ENCODE results near the gene EVA1B. TPM values are rescaled to one million over a fixed set of nuclear protein-coding genes. Genes with fewer than 3 reads are reported as not detected.
A peak's percentile ranks its signal among the peaks of the same experiment; 100 is the strongest.

Gene EVA1B
- total RNA-seq, 1 donor from 2014 or later = 9.0 TPM

DNA sequence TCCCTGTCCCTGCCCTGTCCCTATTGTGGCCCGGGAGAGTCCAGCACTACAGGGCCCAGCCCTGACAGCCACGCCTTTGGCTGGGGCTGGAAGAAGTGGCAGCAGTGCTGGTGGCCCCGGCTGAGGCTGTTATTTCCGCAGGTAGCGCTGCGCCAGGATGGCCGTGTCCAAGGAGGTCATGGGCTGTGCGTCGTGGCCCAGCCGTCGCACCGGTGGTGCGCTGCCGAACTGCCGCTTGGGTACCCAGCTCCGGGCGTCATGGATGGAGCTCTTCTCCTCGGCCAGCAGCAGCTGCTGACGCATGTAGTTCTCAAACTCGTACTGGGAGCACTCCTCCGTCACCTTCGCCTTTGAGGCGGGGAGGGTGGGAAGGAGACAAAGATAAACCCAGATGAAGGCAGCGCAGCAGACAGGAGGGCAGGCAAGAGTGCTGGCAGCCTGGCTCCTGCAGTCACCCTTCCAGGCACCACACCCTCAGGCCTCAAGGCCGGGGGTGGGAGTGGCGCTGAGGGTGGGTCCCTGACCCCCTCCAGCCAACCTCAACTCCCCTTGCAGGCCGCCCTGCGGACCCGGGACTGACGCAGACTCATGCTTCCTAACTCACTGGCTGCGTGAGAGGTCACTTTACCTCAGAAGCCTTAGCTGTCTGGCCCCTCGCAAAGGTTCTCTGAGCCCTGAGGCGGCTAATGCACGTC lies 18.3 kb upstream of the EVA1B start:
- peaks cover 25% of the 10 kb centered on the region for H3K36me3 Mint-ChIP-seq (ENCODE audit: low read depth)
- DNase-seq = no peak
- no peak overlapping the region for H3K4me3 Mint-ChIP-seq
- H3K4me1 Mint-ChIP-seq = peaks cover 15% of the 10 kb centered on the region
- H3K27ac Mint-ChIP-seq = no peak overlapping the region
- intact Hi-C loops (cut with micrococcal nuclease) = loop anchor here (1.0 to 2.0 kb wide), 2 partner anchors 27 to 80 kb away; no protein-coding TSS in a partner anchor
- no peaks in the 10 kb centered on the region for H3K27me3 Mint-ChIP-seq
- H3K9me3 Mint-ChIP-seq = no peaks in the 10 kb centered on the region

DNA sequence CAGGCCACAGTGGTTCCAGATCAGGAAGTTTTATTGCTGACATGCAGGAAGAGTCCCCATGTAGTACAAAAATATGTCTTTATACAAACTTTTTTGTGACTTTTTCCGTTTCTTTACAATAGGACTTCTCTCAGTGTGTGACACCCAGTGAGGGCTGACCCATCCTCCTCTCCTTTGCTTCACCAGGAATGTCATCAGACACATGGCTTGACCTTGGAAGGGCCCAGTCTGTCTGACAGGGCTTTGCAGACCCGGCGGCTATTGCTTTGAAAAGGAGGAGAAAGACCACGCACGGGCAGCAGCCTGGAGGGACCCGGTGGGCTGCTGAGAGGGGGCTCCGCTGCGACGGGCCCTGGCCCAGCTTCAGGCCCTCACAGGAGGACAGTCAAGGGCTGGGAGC lies 16.2 kb upstream of the EVA1B start:
- DNase-seq = no peak
- Mint-ChIP-seq H3K9me3 (no peaks in the 10 kb centered on the region), H3K27me3 (no peaks in the 10 kb centered on the region), H3K4me1 (peaks cover 15% of the 10 kb centered on the region), H3K27ac (no peak overlapping the region), H3K4me3 (no peak overlapping the region), H3K36me3 (ENCODE audit: low read depth) (peaks cover 19% of the 10 kb centered on the region)
- intact Hi-C loops (cut with micrococcal nuclease) = no loop called here

DNA sequence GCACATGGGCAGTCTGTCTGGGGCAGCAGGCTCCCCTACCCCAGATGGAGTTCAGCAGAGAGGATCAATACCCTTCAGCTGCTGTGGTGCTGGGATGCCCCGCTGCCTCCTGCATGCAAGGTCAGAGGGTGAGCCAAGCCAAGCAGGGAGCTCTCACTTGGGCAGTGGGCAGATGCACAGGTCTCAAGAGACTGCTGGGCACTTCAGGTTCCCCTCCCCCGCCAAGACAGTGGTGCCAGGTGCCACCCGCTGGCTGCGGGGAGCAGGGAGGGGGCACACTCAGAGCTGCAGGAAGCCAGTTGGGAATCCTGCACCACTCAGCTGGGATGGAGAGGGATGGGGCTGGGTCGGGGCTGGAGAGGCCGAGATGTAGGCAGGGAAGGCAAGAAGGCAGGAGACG lies 15.8 kb upstream of the EVA1B start:
- Mint-ChIP-seq H3K4me3 (no peak overlapping the region), H3K27me3 (no peaks in the 10 kb centered on the region), H3K4me1 (peaks cover 15% of the 10 kb centered on the region), H3K27ac (peak overlapping the region; percentile 43), H3K36me3 (ENCODE audit: low read depth) (peaks cover 17% of the 10 kb centered on the region), H3K9me3 (no peaks in the 10 kb centered on the region)
- intact Hi-C loops (cut with micrococcal nuclease) = no loop called here
- DNase-seq = no peak

DNA sequence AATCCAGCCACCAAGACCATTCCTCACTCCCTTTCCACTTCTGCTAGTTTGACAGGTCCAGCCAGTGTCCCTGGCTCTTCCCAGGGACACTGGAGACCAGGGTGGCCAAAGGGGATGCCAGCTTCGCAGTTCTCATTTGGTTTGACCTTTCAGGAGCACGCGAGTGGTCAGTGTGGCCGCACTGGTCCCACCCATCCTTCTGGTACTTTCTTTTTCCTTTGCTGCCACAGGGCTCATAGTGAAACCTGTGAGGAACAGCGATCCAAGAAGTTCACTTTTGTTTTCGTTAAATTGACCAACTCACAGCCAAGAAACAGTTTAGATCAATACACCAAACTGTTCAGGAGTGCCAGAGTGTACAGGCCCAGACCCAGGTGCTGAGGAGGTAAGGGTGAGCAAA lies 14.4 kb upstream of the EVA1B start:
- Mint-ChIP-seq H3K27me3 (no peaks in the 10 kb centered on the region), H3K4me1 (peaks cover 14% of the 10 kb centered on the region), H3K27ac (no peak overlapping the region), H3K4me3 (no peak overlapping the region), H3K9me3 (no peaks in the 10 kb centered on the region), H3K36me3 (ENCODE audit: low read depth) (peaks cover 17% of the 10 kb centered on the region)
- no peak for DNase-seq
- intact Hi-C loops (cut with micrococcal nuclease) = no loop called here

DNA sequence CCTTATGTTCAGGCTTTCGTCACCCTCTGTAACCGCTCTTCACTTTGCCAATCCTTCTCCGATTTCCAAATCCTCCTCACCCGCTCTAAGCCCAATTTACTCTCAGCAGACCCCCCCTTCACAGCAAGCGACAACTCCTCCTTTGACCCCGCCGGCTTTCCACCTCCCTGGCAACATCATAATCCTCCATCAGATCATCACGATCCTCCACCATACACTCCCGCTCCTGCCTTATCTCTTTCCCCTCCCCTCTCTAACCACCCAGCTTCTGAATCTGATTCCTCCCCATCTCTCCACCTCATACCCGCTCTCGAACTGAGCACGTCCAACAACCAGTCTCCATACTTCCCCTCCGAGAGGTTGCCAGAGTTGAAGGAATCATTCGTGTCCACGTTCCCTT lies 7.5 kb upstream of the EVA1B start:
- H3K4me3 Mint-ChIP-seq = no peak overlapping the region
- peaks cover 19% of the 10 kb centered on the region for H3K27me3 Mint-ChIP-seq
- intact Hi-C loops (cut with micrococcal nuclease) = no loop called here
- H3K4me1 Mint-ChIP-seq = peaks cover 10% of the 10 kb centered on the region
- no peaks in the 10 kb centered on the region for H3K36me3 Mint-ChIP-seq (ENCODE audit: low read depth)
- no peak for DNase-seq
- no peaks in the 10 kb centered on the region for H3K9me3 Mint-ChIP-seq
- no peak overlapping the region for H3K27ac Mint-ChIP-seq

DNA sequence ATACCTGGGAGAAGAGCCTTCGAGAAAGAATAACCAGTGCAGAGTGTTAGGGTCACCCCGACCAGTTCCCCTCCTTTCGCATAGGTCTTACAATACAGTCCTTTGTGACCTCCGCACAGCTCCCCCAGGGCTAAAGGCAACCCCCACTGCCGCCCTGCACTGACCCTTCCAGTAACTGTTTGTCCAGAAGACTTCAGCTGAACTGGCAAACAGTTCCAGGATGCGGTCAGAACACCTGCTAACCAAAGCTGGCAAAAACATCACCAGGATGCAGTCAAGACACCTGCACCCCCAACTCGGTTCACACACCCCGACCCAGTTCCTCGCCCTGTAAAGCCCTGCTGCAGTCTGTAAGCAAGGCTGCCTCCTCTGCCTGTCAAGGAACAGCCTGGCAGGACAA lies 6.4 kb upstream of the EVA1B start:
- peaks cover 10% of the 10 kb centered on the region for H3K4me1 Mint-ChIP-seq
- H3K4me3 Mint-ChIP-seq = no peak overlapping the region
- no peak for DNase-seq
- H3K27ac Mint-ChIP-seq = no peak overlapping the region
- H3K9me3 Mint-ChIP-seq = no peaks in the 10 kb centered on the region
- intact Hi-C loops (cut with micrococcal nuclease) = no loop called here
- H3K36me3 Mint-ChIP-seq (ENCODE audit: low read depth) = no peaks in the 10 kb centered on the region
- peaks cover 21% of the 10 kb centered on the region for H3K27me3 Mint-ChIP-seq

DNA sequence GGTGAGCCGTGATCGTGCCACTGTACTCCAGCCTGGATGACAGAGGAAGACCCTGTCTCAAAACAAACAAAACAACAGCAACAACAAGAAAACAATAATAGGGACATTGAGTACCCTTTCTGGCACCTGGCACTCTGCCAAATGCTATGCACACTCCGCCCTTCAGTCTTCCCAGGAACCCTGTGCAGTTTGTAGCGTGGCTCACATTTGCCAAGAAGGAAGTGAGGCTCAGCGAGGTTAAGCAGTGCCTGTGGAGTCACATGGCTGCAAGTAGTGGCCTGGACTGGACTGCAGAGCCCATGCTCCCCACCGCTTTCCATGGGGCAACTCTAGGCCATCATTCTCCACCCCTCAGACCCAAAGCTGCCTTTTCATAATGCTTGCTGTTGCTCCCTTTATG lies 5.3 kb upstream of the EVA1B start:
- Mint-ChIP-seq H3K36me3 (ENCODE audit: low read depth) (no peaks in the 10 kb centered on the region), H3K27me3 (peaks cover 21% of the 10 kb centered on the region), H3K27ac (no peak overlapping the region), H3K4me1 (peaks cover 19% of the 10 kb centered on the region), H3K4me3 (no peak overlapping the region), H3K9me3 (no peaks in the 10 kb centered on the region)
- DNase-seq = no peak
- intact Hi-C loops (cut with micrococcal nuclease) = no loop called here

DNA sequence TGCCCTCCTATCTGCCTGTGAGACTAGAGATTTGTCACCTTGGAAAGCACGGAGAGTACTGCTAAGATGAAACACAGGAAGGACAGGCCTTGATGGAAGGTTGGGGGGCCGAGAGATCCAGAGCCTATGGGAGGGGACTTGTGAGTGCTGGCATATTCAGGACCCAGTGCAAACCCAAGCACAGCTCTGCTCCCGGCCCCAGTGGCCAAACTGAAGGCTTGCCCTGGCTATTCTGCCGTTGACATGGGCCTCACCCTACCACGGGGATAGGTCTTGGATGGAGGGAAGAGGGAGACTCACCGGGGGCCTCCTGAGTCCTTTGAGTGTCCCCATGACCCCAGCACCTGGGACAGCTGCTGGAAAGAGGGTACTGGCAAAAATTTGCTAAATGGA lies 4.6 kb upstream of the EVA1B start:
- peaks cover 21% of the 10 kb centered on the region for H3K27me3 Mint-ChIP-seq
- no peak overlapping the region for H3K27ac Mint-ChIP-seq
- no peaks in the 10 kb centered on the region for H3K9me3 Mint-ChIP-seq
- H3K36me3 Mint-ChIP-seq (ENCODE audit: low read depth) = no peaks in the 10 kb centered on the region
- H3K4me1 Mint-ChIP-seq = peaks cover 19% of the 10 kb centered on the region
- DNase-seq = no peak
- intact Hi-C loops (cut with micrococcal nuclease) = no loop called here
- no peak overlapping the region for H3K4me3 Mint-ChIP-seq

DNA sequence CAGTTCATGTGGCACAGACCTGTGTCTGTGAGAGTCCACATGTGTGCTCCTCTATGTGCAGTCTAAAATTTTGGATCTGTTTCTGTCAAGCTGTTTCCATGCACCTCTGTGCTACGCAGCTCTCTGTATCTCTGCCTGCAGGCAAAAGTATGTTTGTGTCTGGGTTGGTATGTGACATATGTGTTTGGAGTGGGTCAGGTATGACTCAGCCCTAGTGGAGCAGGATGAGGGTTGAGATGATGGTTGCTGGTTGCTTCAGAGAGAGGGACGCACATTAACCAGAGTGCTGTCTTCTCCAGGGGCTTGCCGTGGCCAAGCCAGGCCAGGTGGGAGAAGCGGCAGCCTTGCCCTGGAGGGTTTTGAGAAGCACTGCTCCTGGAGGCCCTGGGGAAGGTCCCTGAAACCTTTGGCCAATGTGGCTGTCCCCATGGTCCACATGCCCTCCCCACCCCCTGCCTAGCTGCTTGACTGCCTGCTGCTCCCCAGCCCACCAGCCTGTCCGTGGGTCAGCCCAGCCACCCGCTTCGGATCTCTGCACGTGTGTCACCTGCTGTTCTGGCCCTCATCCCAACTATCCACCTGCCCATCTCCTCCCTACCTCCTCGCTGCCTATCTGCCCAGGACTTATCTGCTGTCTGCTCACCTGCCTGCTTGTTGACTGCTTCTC lies 4.1 kb upstream of the EVA1B start:
- H3K4me1 Mint-ChIP-seq = peaks cover 19% of the 10 kb centered on the region
- no peak overlapping the region for H3K4me3 Mint-ChIP-seq
- no peak for DNase-seq
- no peaks in the 10 kb centered on the region for H3K36me3 Mint-ChIP-seq (ENCODE audit: low read depth)
- H3K27ac Mint-ChIP-seq = no peak overlapping the region
- H3K9me3 Mint-ChIP-seq = no peaks in the 10 kb centered on the region
- intact Hi-C loops (cut with micrococcal nuclease) = no loop called here
- peaks cover 18% of the 10 kb centered on the region for H3K27me3 Mint-ChIP-seq

DNA sequence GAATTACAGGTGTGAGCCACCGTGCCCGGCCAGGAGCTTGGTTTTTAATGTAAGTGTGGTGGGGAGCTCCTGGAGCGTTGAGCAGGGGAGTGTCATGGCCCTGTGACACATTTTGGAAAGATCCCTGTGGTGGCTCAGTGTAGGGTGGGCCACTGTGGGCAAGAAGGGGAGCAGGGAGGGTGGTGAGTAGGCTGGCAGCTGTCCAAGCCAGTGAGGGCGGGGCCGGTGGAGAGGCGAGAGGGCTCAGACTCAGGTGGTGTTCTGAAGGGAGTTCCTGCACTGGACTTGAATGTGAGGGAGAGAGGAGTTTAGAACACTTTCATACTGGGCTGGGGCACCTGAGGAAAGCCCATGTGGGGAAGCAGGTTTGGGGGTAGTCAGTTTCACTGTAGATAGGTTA lies 3.1 kb upstream of the EVA1B start:
- Mint-ChIP-seq H3K4me1 (peaks cover 23% of the 10 kb centered on the region), H3K36me3 (ENCODE audit: low read depth) (peaks cover 4% of the 10 kb centered on the region), H3K27me3 (peaks cover 10% of the 10 kb centered on the region), H3K27ac (no peak overlapping the region), H3K4me3 (no peak overlapping the region), H3K9me3 (no peaks in the 10 kb centered on the region)
- no peak for DNase-seq
- intact Hi-C loops (cut with micrococcal nuclease) = no loop called here

DNA sequence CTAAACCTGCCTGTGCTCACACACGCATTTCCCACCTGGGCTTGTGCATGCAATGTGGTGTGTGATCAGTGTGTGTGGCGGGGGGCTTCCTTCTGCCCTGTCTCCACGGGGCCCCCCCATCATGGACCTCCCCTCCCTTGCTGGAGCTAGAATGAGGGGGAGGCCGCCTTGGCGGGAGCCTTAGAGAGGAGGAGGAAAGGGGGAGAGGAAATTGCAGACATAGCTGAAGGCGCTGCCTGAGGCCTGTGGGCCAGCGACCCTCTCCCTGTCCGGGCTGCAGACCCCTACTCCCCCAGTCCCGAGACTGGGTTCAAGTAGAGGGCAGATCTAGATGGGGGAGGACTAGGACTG lies 883 bp upstream of the EVA1B start:
- no peak overlapping the region for H3K27ac Mint-ChIP-seq
- H3K9me3 Mint-ChIP-seq = no peaks in the 10 kb centered on the region
- peak overlapping the region; percentile 84 for H3K4me3 Mint-ChIP-seq
- peaks cover 7% of the 10 kb centered on the region for H3K36me3 Mint-ChIP-seq (ENCODE audit: low read depth)
- intact Hi-C loops (cut with micrococcal nuclease) = loop anchor here (5.0 kb wide), 2 partner anchors 43 to 63 kb away; partner anchors contain the start of gene STK40
- peaks cover 27% of the 10 kb centered on the region for H3K4me1 Mint-ChIP-seq
- H3K27me3 Mint-ChIP-seq = peaks cover 2% of the 10 kb centered on the region
- DNase-seq = no peak

DNA sequence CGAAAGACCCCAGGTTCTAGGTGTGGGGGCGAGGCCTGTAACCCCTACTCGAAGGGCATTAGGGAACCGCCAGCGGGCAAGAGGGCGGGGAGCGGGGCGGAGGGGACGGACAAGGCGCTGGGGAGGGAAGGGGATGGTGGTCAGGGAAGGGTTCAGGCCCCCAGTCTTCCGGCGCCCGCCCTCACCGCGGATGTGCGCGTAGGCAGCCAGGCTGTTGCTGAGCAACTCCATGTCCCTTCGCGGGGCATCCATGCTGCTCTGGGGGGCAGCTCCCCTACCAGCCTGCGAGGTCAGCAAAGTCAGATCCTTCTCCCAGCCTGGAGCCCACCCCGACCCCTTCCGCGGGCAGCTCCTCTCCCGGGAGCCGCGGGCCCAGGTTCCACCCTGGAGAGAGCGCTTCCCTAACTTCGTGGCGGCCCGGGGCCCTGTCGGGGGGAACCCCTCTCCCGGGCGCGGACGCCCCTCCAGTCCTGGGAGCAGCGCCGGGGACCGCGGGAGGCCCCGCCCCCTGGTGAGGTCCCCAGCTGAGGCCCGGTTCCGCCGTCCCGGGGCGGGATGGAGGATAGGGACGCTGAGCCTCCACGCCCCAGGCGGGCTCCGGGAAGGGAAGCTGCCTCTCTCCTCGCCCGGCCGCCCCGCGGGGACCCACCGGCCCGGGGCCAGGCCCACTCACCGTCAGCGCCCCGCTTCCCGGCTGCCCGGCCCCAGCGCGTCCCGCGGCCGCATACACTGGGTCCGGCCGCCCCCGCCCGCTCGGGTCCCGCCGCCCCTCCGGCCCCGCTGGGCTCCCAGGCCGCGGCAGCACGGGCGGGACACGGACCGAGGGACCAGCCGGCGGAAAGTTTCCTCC lies 434 bp downstream of the EVA1B start:
- intact Hi-C loops (cut with micrococcal nuclease) = loop anchor here (5.0 kb wide), 2 partner anchors 44 to 64 kb away; partner anchors contain the start of gene STK40
- peaks cover 7% of the 10 kb centered on the region for H3K36me3 Mint-ChIP-seq (ENCODE audit: low read depth)
- peak overlapping the region; percentile 73 for H3K4me3 Mint-ChIP-seq
- peak overlapping the region; percentile 62 for H3K27ac Mint-ChIP-seq
- DNase-seq = peak; percentile 83
- peaks cover 2% of the 10 kb centered on the region for H3K27me3 Mint-ChIP-seq
- no peaks in the 10 kb centered on the region for H3K9me3 Mint-ChIP-seq
- H3K4me1 Mint-ChIP-seq = peaks cover 27% of the 10 kb centered on the region

DNA sequence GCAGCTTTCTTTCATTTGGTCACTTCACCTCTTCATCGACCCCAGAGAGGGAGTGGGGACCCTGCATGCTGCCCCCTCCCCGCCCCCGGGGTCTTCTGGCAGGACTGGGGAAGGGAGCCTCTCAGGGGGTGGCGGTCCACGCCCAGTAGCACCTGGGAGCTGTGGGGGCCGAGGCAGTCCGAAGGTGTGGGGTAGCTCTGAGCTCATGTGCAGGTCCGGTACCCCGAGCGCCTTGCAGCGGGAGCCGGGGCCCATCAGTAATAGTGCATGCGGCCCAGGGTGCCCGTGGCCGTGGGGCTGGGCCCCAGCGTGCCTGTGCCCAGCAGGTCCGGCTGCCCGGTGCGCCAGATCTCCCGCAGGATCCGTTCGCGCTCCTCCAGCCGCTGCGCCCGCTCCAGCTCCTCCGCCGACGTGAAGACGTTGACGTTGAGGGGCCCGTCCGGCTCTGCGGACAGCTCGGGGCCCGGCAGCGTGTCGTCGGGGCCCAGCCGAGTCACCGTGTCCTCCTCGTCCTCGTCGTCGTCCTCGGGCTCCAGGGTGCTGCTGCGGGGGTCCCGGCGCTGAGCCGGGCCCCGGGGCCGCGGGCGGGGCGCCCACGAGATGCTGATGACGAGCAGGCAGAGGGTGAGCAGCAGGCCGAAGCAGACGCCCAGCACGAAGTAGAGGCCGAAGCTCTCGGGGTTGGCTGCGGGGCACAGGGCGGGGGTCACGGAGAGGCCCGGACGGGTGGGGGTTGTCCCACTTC lies 1.2 kb downstream of the EVA1B start:
- Mint-ChIP-seq H3K9me3 (no peaks in the 10 kb centered on the region), H3K27ac (no peak overlapping the region), H3K4me1 (peaks cover 25% of the 10 kb centered on the region), H3K27me3 (peaks cover 2% of the 10 kb centered on the region), H3K4me3 (peak overlapping the region; percentile 73), H3K36me3 (ENCODE audit: low read depth) (peaks cover 7% of the 10 kb centered on the region)
- intact Hi-C loops (cut with micrococcal nuclease) = loop anchor here (5.0 kb wide), 2 partner anchors 45 to 65 kb away; partner anchors contain the start of gene STK40
- no peak for DNase-seq

Measured in activated CD4-positive, alpha-beta T cell treated with anti-CD3 and anti-CD28 coated beads, Interleukin-2, amount 10 ng/mL, durations not matched to agents 24 days and 14 days (primary cell).